Osteocyte (in vitro differentiated cells): ENCODE results near the gene AXDND1. TPM values are rescaled to one million over a fixed set of nuclear protein-coding genes. Genes with fewer than 3 reads are reported as not detected.
A peak's percentile ranks its signal among the peaks of the same experiment; 100 is the strongest.
"Not testable (repeated sequence)": the region's sequence is repeated elsewhere in the genome, so short reads cannot be mapped to it uniquely, and the experiment has no call there.

Experiments used
- DNase-seq: peaks from one replicate; pipeline ENCODE4 v3.0.0; 2021; ENCODE audit warnings: mixed read lengths; ENCODE audit not compliant: unreplicated experiment; ENCODE audit errors: extremely low spot score
- H3K27ac Mint-ChIP-seq: one replicate; pipeline ENCODE4 v1.8.0; 2021; ENCODE audit warnings: mild to moderate bottlenecking, mixed read lengths; ENCODE audit not compliant: unreplicated experiment
- H3K27me3 Mint-ChIP-seq: one replicate; pipeline ENCODE4 v1.8.0; 2021; ENCODE audit warnings: mixed read lengths; ENCODE audit not compliant: unreplicated experiment
- H3K36me3 Mint-ChIP-seq: one replicate; pipeline ENCODE4 v1.8.0; 2021; ENCODE audit warnings: mixed read lengths; ENCODE audit not compliant: unreplicated experiment
- H3K4me1 Mint-ChIP-seq: one replicate; pipeline ENCODE4 v1.8.0; 2021; ENCODE audit warnings: mixed read lengths; ENCODE audit not compliant: unreplicated experiment
- H3K4me3 Mint-ChIP-seq: one replicate; pipeline ENCODE4 v1.8.0; 2021; ENCODE audit warnings: mild to moderate bottlenecking, moderate library complexity, mixed read lengths; ENCODE audit not compliant: unreplicated experiment
- H3K9me3 Mint-ChIP-seq: one replicate; pipeline ENCODE4 v1.8.0; 2021; ENCODE audit warnings: mixed read lengths; ENCODE audit not compliant: unreplicated experiment
- CTCF ChIP-seq: fragments of 200-600 bp; sonication (generic); IDR thresholded peaks from 2 replicates; pipeline ENCODE4 v1.5.0; 2021; ENCODE audit warnings: antibody characterized with exemption, mild to moderate bottlenecking, moderate library complexity
- total RNA-seq: library from RNA; stranded (reverse); gene quantifications from 2 replicates; pipeline ENCODE4 v1.2.1, GENCODE V29; 2021

The AXDND1 gene
- total RNA-seq, 1 donor from 2014 or later, result 0.70 TPM

GRCh38 chr1:179445593-179445992, 79.8 kb downstream of the AXDND1 start:
- Mint-ChIP-seq H3K27me3 (peaks cover 14% of the 10 kb centered on the region), H3K27ac (no peak overlapping the region), H3K36me3 (no peaks in the 10 kb centered on the region), H3K4me3 (no peak overlapping the region), H3K4me1 (no peaks in the 10 kb centered on the region), H3K9me3 (no peaks in the 10 kb centered on the region)
- no peak for TF ChIP-seq CTCF
- no peak for DNase-seq

- Mint-ChIP-seq H3K4me3 (no peak overlapping the region), H3K4me1 (no peaks in the 10 kb centered on the region), H3K27ac (no peak overlapping the region), H3K27me3 (peaks cover 14% of the 10 kb centered on the region), H3K9me3 (no peaks in the 10 kb centered on the region), H3K36me3 (no peaks in the 10 kb centered on the region)
- peak; percentile 13 for TF ChIP-seq CTCF
- no peak for DNase-seq
These were observed 81.7 kb downstream of the AXDND1 start for GRCh38 chr1:179447489-179447888.

DNA sequence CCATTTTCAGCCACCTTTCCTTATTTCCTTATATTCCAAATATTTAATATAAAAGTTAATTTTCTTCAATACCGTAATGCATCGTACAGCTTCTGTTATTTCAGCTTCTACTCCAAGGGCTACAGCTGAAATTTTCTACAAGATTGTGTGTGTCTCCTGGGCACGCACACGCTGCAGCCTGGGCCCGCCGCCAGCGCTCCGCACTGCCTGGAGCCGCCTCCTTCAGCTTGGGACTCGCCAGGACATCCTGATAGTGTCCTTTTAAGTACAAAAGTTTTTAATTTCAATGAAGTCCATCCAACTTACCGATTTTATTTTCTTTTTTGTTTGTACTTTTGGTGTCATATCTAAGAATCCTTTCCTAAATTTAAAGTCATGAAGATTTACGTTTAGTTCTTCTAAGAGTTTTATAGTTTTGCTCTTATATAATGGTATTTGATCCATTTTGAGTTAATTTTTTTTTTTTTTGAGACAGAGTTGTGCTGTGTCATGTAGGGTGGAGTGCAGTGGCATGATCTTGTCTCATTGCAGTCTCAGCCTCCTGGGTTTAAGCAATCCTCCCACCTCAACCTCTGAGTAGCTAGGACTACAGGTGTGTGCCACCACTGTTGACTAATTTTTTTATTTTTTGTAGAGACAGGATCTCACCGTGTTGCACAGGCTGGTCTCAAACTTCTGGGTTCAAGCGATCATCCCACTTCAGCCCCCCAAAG, 82.8 kb downstream of the AXDND1 start:
- DNase-seq, result no peak
- Mint-ChIP-seq H3K36me3 (no peaks in the 10 kb centered on the region), H3K9me3 (no peaks in the 10 kb centered on the region), H3K27ac (no peak overlapping the region), H3K4me3 (no peak overlapping the region), H3K4me1 (no peaks in the 10 kb centered on the region), H3K27me3 (peaks cover 14% of the 10 kb centered on the region)
- no peak for TF ChIP-seq CTCF

- H3K9me3 Mint-ChIP-seq, H3K36me3 Mint-ChIP-seq, DNase-seq, H3K4me3 Mint-ChIP-seq, H3K27ac Mint-ChIP-seq, H3K4me1 Mint-ChIP-seq, H3K27me3 Mint-ChIP-seq: not testable (repeated sequence)
These were observed 93.9 kb downstream of the AXDND1 start for GRCh38 chr1:179459606-179460206.

DNA sequence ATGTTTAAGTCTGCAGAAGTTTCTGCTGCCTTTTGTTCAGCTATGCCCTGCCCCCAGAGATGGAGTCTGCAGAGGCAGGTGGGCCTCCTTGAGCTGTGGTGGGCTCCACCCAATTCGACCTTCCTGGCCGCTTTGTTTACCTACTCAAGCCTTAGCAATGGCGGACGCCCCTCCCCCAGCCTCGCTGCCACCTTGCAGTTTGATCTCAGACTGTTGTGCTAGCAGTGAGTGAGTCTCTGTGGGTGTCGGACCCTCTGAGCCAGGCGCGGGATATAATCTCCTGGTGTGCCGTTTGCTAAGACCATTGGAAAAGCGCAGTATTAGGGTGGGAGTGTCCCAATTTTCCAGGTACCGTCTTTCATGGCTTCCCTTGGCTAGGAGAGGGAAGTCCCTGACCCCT, 99.9 kb downstream of the AXDND1 start:
- H3K36me3 Mint-ChIP-seq, H3K9me3 Mint-ChIP-seq, H3K27ac Mint-ChIP-seq, H3K27me3 Mint-ChIP-seq, H3K4me3 Mint-ChIP-seq, H3K4me1 Mint-ChIP-seq, DNase-seq: not testable (repeated sequence)

- Mint-ChIP-seq H3K9me3 (peaks cover 26% of the 10 kb centered on the region), H3K36me3 (no peaks in the 10 kb centered on the region), H3K4me1 (no peaks in the 10 kb centered on the region), H3K4me3 (no peak overlapping the region), H3K27me3 (peaks cover 10% of the 10 kb centered on the region), H3K27ac (no peak overlapping the region)
- DNase-seq, result no peak
- no peak for TF ChIP-seq CTCF
These were observed 108.9 kb downstream of the AXDND1 start for GRCh38 chr1:179474713-179475112.
